Measurements from ENCODE around the gene C2orf68.

The C2orf68 gene

GRCh38 chr2:85649201-85650190 is 37.6 kb upstream of the C2orf68 start:
- Histone ChIP-seq H3K4me2 (ENCODE audit: low read length) (no peak overlapping the region), H3K27me3 (ENCODE audit: control insufficient read depth, low read length) (no peaks in the 10 kb centered on the region), H3K36me3 (ENCODE audit: control insufficient read depth, low read length) (peaks cover 83% of the 10 kb centered on the region), H4K20me1 (ENCODE audit: control insufficient read depth, insufficient read depth, low read depth, low read length) (no peaks in the 10 kb centered on the region), H3K9me2 (replicated peaks; ENCODE audit: control insufficient read depth, low read length) (no peaks in the 10 kb centered on the region), H3F3A (ENCODE audit: control insufficient read depth, insufficient read depth) (no peaks in the 10 kb centered on the region), H3K79me2 (ENCODE audit: control insufficient read depth, low read length) (no peaks in the 10 kb centered on the region), H3K27ac (ENCODE audit: low read depth, low read length) (no peak overlapping the region), H3K4me3 (ENCODE audit: low read length) (no peak overlapping the region), H3K9me3 (ENCODE audit: control insufficient read depth, insufficient read depth, low read length) (no peaks in the 10 kb centered on the region), H3K4me1 (ENCODE audit: control insufficient read depth, low read length) (no peaks in the 10 kb centered on the region)
- TF ChIP-seq CTCF (IDR thresholded peaks at IDR 0.05; ENCODE audit: low read depth, low read length, poor library complexity, severe bottlenecking) (no peak), EZH2phosphoT487 (IDR thresholded peaks at IDR 0.05; ENCODE audit: borderline replicate concordance, low read length) (no peak)

- Histone ChIP-seq H3K27me3 (ENCODE audit: control insufficient read depth, low read length) (no peaks in the 10 kb centered on the region), H3K79me2 (ENCODE audit: control insufficient read depth, low read length) (no peaks in the 10 kb centered on the region), H3F3A (ENCODE audit: control insufficient read depth, insufficient read depth) (no peaks in the 10 kb centered on the region), H3K4me3 (ENCODE audit: low read length) (no peak overlapping the region), H3K36me3 (ENCODE audit: control insufficient read depth, low read length) (peaks cover 84% of the 10 kb centered on the region), H3K27ac (ENCODE audit: low read depth, low read length) (no peak overlapping the region), H3K9me3 (ENCODE audit: control insufficient read depth, insufficient read depth, low read length) (no peaks in the 10 kb centered on the region), H3K4me1 (ENCODE audit: control insufficient read depth, low read length) (no peaks in the 10 kb centered on the region), H3K4me2 (ENCODE audit: low read length) (no peak overlapping the region), H3K9me2 (replicated peaks; ENCODE audit: control insufficient read depth, low read length) (no peaks in the 10 kb centered on the region), H4K20me1 (ENCODE audit: control insufficient read depth, insufficient read depth, low read depth, low read length) (no peaks in the 10 kb centered on the region)
- TF ChIP-seq EZH2phosphoT487 (IDR thresholded peaks at IDR 0.05; ENCODE audit: borderline replicate concordance, low read length) (no peak), CTCF (IDR thresholded peaks at IDR 0.05; ENCODE audit: low read depth, low read length, poor library complexity, severe bottlenecking) (peak; percentile 62)
These were observed 36.8 kb upstream of the C2orf68 start for GRCh38 chr2:85648619-85649018.

GRCh38 chr2:85647823-85648526 is 36.1 kb upstream of the C2orf68 start:
- Histone ChIP-seq H3F3A (ENCODE audit: control insufficient read depth, insufficient read depth) (no peaks in the 10 kb centered on the region), H3K9me3 (ENCODE audit: control insufficient read depth, insufficient read depth, low read length) (no peaks in the 10 kb centered on the region), H4K20me1 (ENCODE audit: control insufficient read depth, insufficient read depth, low read depth, low read length) (no peaks in the 10 kb centered on the region), H3K4me1 (ENCODE audit: control insufficient read depth, low read length) (no peaks in the 10 kb centered on the region), H3K4me2 (ENCODE audit: low read length) (no peak overlapping the region), H3K27ac (ENCODE audit: low read depth, low read length) (no peak overlapping the region), H3K4me3 (ENCODE audit: low read length) (no peak overlapping the region), H3K79me2 (ENCODE audit: control insufficient read depth, low read length) (no peaks in the 10 kb centered on the region), H3K36me3 (ENCODE audit: control insufficient read depth, low read length) (peaks cover 91% of the 10 kb centered on the region), H3K27me3 (ENCODE audit: control insufficient read depth, low read length) (no peaks in the 10 kb centered on the region), H3K9me2 (replicated peaks; ENCODE audit: control insufficient read depth, low read length) (no peaks in the 10 kb centered on the region)
- TF ChIP-seq CTCF (IDR thresholded peaks at IDR 0.05; ENCODE audit: low read depth, low read length, poor library complexity, severe bottlenecking) (no peak), EZH2phosphoT487 (IDR thresholded peaks at IDR 0.05; ENCODE audit: borderline replicate concordance, low read length) (no peak)

Data from DOHH2 (cell line).